Inferior parietal cortex (tissue), 1 donor: ENCODE data around the gene DOCK7.
"Not testable (repeated sequence)": the region's sequence is repeated elsewhere in the genome, so short reads cannot be mapped to it uniquely, and the experiment has no call there.

Experiments used
- DNase-seq: peaks from one replicate; pipeline ENCODE4 v3.0.0-alpha.2; 2016; ENCODE audit errors: extremely low spot score

The DOCK7 gene

GRCh38 chr1:62691062-62691844 is 3.1 kb upstream of the DOCK7 start:
- DNase-seq, result peak; percentile 27

- peak; percentile 17 for DNase-seq
These were observed 1.3 kb upstream of the DOCK7 start for GRCh38 chr1:62689524-62689923.

GRCh38 chr1:62688687-62689085 is 500 bp upstream of the DOCK7 start:
- DNase-seq, result peak; percentile 36

- peak; percentile 48 for DNase-seq
These were observed 724 bp downstream of the DOCK7 start for GRCh38 chr1:62687421-62687902.

GRCh38 chr1:62686822-62687221 is 1.4 kb downstream of the DOCK7 start:
- no peak for DNase-seq

- DNase-seq, result no peak
These were observed 2.7 kb downstream of the DOCK7 start for GRCh38 chr1:62685431-62685859.

GRCh38 chr1:62682531-62682930 is 5.7 kb downstream of the DOCK7 start:
- no peak for DNase-seq

GRCh38 chr1:62680992-62681391 is 7.2 kb downstream of the DOCK7 start:
- DNase-seq, result not testable (repeated sequence)

- not testable (repeated sequence) for DNase-seq
These were observed 10.4 kb downstream of the DOCK7 start for GRCh38 chr1:62677822-62678221.

- no peak for DNase-seq
These were observed 11.4 kb downstream of the DOCK7 start for GRCh38 chr1:62676611-62677356.

GRCh38 chr1:62673629-62674028 is 14.6 kb downstream of the DOCK7 start:
- DNase-seq, result no peak

- DNase-seq, result no peak
These were observed 16.2 kb downstream of the DOCK7 start for GRCh38 chr1:62672029-62672428.

- DNase-seq, result no peak
These were observed 33.4 kb downstream of the DOCK7 start for GRCh38 chr1:62654744-62655143.

GRCh38 chr1:62652387-62652786 is 35.8 kb downstream of the DOCK7 start:
- DNase-seq, result no peak

- DNase-seq, result no peak
These were observed 44.9 kb downstream of the DOCK7 start for GRCh38 chr1:62643283-62643682.

GRCh38 chr1:62637392-62638105 is 50.6 kb downstream of the DOCK7 start:
- no peak for DNase-seq

- no peak for DNase-seq
These were observed 59.7 kb downstream of the DOCK7 start for GRCh38 chr1:62628506-62628905.

- DNase-seq, result no peak
These were observed 62.8 kb downstream of the DOCK7 start for GRCh38 chr1:62625415-62625814.

GRCh38 chr1:62621907-62622306 is 66.3 kb downstream of the DOCK7 start:
- DNase-seq, result peak; percentile 10

GRCh38 chr1:62613890-62614289 is 74.3 kb downstream of the DOCK7 start:
- DNase-seq, result no peak

- DNase-seq, result no peak
These were observed 74.9 kb downstream of the DOCK7 start for GRCh38 chr1:62613325-62613727.

- DNase-seq, result no peak
These were observed 75.4 kb downstream of the DOCK7 start for GRCh38 chr1:62612770-62613169.
